ENCODE measurements around the gene PKP3.

The PKP3 gene

DNA sequence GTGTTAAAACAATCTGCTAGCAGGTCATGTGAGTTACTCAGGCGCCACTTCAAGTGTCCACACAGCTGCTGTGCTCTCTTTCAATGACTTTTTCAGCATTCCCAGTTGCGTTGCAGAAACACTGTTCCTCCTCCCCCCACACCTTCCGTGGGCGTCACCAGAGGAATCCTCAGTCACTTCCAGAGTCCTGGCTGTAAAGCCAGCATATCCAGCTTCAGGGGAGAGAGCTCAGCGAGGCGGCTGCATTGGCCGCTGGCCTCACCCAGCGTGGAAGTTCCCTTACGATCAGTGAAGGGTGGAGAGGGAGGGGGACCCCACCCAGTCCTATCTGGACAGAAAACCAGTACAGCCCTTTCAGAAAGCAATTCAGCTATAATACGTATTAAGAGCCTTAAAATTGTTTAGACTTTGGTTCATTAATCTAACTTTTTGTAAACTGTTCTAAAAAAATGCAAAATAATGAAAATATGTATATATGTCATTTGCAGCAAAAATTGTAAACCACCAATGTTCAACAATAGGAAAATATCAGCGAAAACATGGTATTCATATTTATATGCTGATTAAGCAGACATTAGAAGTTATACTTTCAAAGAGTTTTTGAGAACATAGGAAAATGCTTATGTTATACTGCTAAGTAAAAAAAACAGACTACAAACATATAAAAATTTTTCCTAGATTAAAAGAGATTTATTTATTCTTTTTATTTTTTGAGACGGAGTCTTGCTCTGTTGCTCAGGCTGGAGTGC lies 50.6 kb downstream of the PKP3 start:
- ATAC-seq, result no peak
- no peak overlapping the region for H3K4me3 Mint-ChIP-seq
- no peak overlapping the region for H3K27ac Mint-ChIP-seq
- H3K9me3 Mint-ChIP-seq, result no peaks in the 10 kb centered on the region
- peaks cover 36% of the 10 kb centered on the region for H3K4me1 Mint-ChIP-seq
- no peaks in the 10 kb centered on the region for H3K27me3 Mint-ChIP-seq
- DNase-seq, result no peak

DNA sequence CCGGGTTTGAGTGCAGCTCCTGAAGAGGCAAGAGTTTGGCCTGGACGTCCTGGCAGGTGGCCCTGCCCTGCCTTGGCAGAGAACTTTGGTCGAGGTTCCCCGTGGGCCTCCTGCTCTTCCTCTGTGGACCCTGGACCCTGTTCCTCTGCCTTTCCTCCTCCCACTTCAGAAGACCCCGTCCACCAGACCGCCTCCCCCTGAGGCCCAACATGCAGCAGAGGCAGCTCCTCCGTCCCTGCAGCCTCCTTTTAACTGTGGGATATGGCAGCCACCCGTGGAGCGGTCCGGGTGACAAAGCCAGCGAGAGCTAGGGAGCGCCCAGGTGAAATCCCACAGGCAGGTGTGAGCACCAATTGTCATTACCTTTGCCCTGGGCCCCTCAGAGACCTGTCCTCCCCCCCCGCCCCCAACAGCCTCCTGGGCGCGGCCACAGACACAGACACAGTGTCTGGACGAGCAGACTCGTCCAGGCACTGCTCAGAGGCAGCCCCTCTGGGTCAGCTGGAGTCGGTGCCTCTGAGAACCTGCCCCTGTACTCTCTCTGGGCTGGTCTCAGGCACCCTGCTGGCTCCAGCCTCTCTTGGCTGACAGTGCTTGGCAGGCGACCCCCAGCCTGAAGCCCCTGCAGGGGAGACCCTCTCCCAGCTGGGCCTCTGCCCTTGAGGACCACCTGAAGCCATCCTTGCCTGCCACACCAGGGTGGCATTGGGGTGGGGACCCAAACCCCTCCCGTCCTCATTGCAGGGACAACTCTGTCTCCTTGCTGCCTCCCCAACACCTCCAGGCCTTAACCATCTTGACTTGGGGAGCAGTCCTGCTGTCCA lies 52.0 kb downstream of the PKP3 start:
- Mint-ChIP-seq H3K27ac (no peak overlapping the region), H3K27me3 (no peaks in the 10 kb centered on the region), H3K4me3 (no peak overlapping the region), H3K4me1 (peaks cover 24% of the 10 kb centered on the region), H3K9me3 (no peaks in the 10 kb centered on the region)
- no peak for ATAC-seq
- DNase-seq, result no peak

DNA sequence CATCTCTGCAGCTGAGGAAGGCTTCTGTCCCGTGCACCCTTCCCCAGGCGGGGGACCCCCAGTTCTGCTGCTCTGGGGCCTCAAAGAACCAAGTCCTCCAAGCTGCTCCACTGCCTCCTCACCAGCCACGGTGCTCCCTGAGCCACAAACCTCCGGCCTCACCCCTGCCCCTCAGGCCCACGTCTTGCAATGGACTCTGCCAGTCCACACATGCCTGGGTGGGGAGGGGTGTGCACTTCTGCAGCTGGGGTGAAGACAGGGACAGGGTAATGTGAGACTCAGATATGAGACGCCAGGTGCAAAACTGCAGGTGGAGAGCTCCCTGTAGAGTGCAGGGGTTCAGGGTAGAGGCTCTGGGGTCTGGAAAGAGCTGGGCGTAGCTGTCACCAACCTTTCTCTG lies 52.9 kb downstream of the PKP3 start:
- H3K27me3 Mint-ChIP-seq, result no peaks in the 10 kb centered on the region
- ATAC-seq (no peak), DNase-seq (no peak)
- peak overlapping the region; percentile 2 to 23 for H3K4me3 Mint-ChIP-seq
- H3K4me1 Mint-ChIP-seq, result peaks cover 29% of the 10 kb centered on the region
- no peak overlapping the region for H3K27ac Mint-ChIP-seq
- H3K9me3 Mint-ChIP-seq, result no peaks in the 10 kb centered on the region

GRCh38 chr11:447923-448731 lies 54.1 kb downstream of the PKP3 start:
- peak; percentile 90 for ATAC-seq
- no peaks in the 10 kb centered on the region for H3K9me3 Mint-ChIP-seq

DNA sequence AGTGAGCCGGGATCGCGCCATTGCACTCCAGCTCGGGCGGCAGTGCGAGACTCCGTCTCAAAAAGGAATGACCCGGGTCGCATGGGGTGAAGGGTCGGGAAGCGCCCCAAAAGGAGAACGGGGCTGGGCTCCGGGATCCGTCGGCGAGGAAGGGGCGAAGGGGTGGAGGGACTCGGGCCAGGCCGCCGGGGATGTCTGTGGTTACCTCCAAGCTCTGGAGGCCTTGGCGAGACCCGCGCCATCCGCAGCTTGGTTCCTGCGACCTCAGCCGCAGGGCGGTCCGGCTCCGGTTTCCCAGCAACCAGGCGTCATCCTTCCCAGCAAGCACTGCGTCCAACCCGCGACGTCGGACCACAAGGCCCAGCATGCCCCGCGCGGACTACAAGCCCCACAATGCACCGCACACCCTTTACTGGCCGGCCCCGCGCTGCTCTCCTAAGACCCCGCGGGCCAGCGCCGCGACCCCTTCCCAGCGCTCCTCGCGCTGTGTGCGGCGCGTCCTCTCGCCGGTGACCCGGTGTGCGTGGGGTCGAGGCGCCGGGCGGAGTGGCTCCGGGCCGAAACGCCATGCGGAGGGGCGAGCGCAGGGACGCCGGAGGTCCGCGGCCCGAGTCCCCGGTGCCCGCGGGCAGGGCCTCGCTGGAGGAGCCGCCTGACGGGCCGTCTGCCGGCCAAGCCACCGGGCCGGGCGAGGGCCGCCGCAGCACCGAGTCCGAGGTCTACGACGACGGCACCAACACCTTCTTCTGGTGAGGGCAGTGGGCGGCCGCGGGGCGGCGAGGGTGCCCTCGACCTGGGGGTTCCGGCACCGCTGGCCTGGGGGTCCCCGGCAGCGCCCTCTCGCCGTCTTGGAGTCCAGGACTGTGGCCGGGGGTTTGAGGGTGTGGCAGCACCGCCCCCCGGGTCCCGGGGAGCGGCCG lies 56.1 kb downstream of the PKP3 start, which contains the start of gene PTDSS2:
TSS of gene PTDSS2 (plus strand) at position 391 of the 920 bp plus-strand sequence. CDS start at position 568, 177 bp downstream.
- DNase-seq (peak; percentile 88 to 94), ATAC-seq (peak; percentile 84)
- peak within 1 kb of the TSS; percentile 97 to 98 for H3K4me3 Mint-ChIP-seq
- no peaks in the 10 kb centered on the region for H3K9me3 Mint-ChIP-seq
- H3K27me3 Mint-ChIP-seq, result no peaks in the 10 kb centered on the region
- H3K4me1 Mint-ChIP-seq, result peaks cover 46% of the 10 kb centered on the region
- H3K27ac Mint-ChIP-seq, result peak within 1 kb of the TSS; percentile 93 to 94

More at GRCh38 chr11:447923-448731, 54.1 kb downstream of the PKP3 start:
- peak; percentile 96 to 97 for DNase-seq
- peak overlapping the region; percentile 94 to 98 for H3K27ac Mint-ChIP-seq
- peaks cover 35% of the 10 kb centered on the region for H3K4me1 Mint-ChIP-seq
- no peaks in the 10 kb centered on the region for H3K27me3 Mint-ChIP-seq
- H3K4me3 Mint-ChIP-seq, result peak overlapping the region; percentile 97 to 98

- ATAC-seq, result peak; percentile 29
- Mint-ChIP-seq H3K4me3 (peak overlapping the region; percentile 92 to 95), H3K9me3 (no peaks in the 10 kb centered on the region), H3K27me3 (no peaks in the 10 kb centered on the region), H3K27ac (peak overlapping the region; percentile 22 to 93), H3K4me1 (peaks cover 54% of the 10 kb centered on the region)
- DNase-seq, result peak; percentile 66 to 73
Observed at GRCh38 chr11:450809-451451, 56.9 kb downstream of the PKP3 start.

DNA sequence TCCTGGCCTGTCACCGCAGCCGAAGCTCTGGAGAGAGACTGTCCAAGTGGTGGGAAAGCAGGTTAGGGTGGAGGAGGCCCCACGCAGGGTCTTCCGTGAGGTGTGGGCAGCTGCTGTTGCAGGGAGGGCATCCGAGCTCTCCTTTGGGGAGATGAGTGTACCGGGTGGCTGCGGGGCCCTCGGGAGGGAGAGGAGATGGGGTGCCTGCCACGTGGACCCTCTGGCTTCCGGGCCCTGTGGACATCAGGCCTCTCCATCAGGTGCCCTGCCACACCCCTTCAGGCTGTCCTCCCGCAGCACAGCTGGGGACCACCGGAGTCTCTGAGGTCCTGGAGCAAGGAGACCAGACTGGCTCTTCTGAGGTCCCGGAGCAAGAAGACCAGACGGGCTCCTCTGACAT lies 57.7 kb downstream of the PKP3 start:
- no peaks in the 10 kb centered on the region for H3K9me3 Mint-ChIP-seq
- no peak for ATAC-seq
- peak overlapping the region; percentile 92 to 95 for H3K4me3 Mint-ChIP-seq
- H3K4me1 Mint-ChIP-seq, result peaks cover 62% of the 10 kb centered on the region
- DNase-seq, result no peak
- no peak overlapping the region for H3K27ac Mint-ChIP-seq
- H3K27me3 Mint-ChIP-seq, result no peaks in the 10 kb centered on the region

GRCh38 chr11:452203-452744 lies 58.3 kb downstream of the PKP3 start:
- no peaks in the 10 kb centered on the region for H3K27me3 Mint-ChIP-seq
- no peak for ATAC-seq
- H3K27ac Mint-ChIP-seq, result peak overlapping the region in 1 of 2 donors; percentile 82
- peak overlapping the region in 1 of 2 donors; percentile 95 for H3K4me3 Mint-ChIP-seq
- peaks cover 67% of the 10 kb centered on the region for H3K4me1 Mint-ChIP-seq
- no peaks in the 10 kb centered on the region for H3K9me3 Mint-ChIP-seq
- no peak for DNase-seq

GRCh38 chr11:452916-453527 lies 59.0 kb downstream of the PKP3 start:
- no peak for ATAC-seq
- no peak for DNase-seq
- Mint-ChIP-seq H3K27ac (no peak overlapping the region), H3K4me1 (peaks cover 71% of the 10 kb centered on the region), H3K4me3 (no peak overlapping the region), H3K27me3 (no peaks in the 10 kb centered on the region), H3K9me3 (no peaks in the 10 kb centered on the region)

DNA sequence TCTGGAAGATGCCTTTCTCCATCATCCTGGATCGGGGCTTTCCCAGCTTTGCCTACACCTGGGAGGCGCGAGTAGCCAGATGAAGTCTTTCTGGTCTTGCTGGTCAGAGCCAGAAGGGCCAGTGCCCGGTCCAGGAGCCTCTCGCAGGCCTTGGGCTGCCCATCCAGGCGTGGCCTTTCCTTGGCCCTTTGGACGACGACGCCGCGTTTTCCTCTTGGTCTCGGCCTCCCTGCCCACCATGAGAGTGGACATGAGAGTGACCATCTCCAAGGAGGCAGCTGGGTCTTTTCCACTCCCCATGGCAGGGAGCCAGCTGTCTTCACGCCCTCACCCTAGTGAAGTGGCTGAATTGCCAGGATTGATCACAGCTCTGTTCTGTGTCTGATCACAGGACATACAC lies 59.6 kb downstream of the PKP3 start:
- Mint-ChIP-seq H3K4me3 (no peak overlapping the region), H3K27ac (no peak overlapping the region), H3K27me3 (no peaks in the 10 kb centered on the region), H3K4me1 (peaks cover 66% of the 10 kb centered on the region), H3K9me3 (no peaks in the 10 kb centered on the region)
- DNase-seq (no peak), ATAC-seq (no peak)

- no peak for ATAC-seq
- H3K9me3 Mint-ChIP-seq, result no peaks in the 10 kb centered on the region
- H3K4me1 Mint-ChIP-seq, result peaks cover 61% of the 10 kb centered on the region
- H3K4me3 Mint-ChIP-seq, result no peak overlapping the region
- H3K27me3 Mint-ChIP-seq, result no peaks in the 10 kb centered on the region
- no peak for DNase-seq
- H3K27ac Mint-ChIP-seq, result no peak overlapping the region
Observed at GRCh38 chr11:454043-454442, 60.0 kb downstream of the PKP3 start.

Measured in stimulated activated naive CD8-positive, alpha-beta T cell treated with anti-CD3 and anti-CD28 coated beads, Interleukin-15, amount 100 ng/mL, for 72 hours (primary cell).